Measurements from ENCODE around the gene CEL.
A peak's percentile ranks its signal among the peaks of the same experiment; 100 is the strongest.

CEL gene

DNA sequence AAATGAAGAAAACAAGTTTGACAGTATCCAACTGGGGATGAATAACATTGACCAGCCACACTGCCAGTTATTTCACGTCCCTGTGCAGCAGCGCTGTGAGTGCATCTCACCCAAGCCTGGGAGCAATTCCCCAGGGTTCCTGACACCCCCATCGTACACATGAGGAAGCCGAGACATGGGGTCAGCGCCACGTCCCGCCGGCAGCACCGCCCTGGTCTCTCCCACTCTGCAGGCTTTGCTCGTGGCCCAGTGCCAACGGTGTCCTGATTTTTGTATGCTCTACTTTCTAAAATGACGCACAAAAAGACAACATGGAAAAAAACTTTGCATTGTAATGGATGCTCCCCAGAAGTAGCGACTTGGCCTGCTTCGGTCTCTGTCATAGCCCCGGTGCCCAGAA, 16.6 kb upstream of the CEL start:
- peak in 2 of 10 donors; percentile 73 to 77 for DNase-seq
- intact Hi-C loops (cut with DNase I) = loop anchor here (5.0 kb wide), 1 partner anchor 57 kb away; no protein-coding TSS in a partner anchor

DNA sequence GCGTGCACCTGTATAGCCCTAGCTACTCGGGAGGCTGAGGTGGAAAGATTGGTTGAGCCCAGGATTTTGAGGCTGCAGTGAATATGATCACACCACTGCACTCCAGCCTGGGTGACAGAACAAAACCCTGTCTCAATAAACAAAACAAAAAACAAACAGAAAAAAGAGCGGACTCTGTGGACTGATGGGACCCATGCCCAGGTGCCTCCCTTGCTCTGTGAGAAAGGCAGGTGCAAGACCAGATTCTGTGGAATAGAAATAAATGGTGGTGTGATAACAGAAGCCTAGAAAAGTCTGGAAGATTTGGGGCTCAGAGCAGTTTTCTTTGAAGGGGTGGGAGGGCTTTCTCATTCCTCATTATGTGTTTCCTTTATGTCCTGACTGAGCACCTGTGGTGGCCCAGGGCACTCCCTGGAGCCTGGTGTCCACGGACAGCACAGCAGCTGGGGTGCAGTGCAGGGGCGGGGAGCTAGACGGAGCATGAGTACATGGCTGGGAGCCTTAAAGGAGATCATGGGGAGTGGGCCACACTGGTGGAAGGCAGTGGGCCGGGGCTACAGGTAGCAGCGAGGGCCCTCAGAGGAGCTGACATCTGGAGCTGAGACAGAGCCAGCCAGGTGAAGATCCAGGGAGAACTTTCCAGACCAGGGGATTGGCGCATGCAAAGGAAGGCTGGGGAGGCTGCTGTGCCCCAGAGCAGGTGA, 15.4 kb upstream of the CEL start:
- DNase-seq = peak in 3 of 10 donors; percentile 56 to 63 (median 57)
- intact Hi-C loops (cut with DNase I) = loop anchor here (5.0 kb wide), 1 partner anchor 56 kb away; no protein-coding TSS in a partner anchor

GRCh38 chr9:133046900-133047295, 14.9 kb upstream of the CEL start:
- peak in 3 of 10 donors; percentile 54 to 74 (median 59) for DNase-seq
- intact Hi-C loops (cut with DNase I) = loop anchor here (5.0 kb wide), 1 partner anchor 55 kb away; no protein-coding TSS in a partner anchor

DNA sequence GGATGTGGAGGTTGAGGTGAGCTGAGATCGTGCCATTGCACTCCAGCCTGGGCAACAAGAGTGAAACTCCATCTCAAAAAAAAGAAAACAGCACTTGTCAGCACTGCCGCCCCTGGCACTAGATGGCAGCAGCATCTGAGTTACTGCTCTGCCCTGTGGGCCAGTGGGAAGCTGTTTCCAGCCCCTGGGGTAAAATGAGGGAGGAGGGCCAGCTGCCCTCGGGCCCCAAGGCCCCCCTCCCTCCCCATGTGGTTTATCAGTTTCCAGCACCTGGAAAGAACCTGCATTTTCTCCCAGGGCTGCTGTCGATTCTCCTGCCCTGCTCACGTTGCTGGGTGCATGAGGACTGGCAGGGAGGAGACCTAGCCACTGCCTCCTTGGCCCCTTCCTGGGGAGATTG, 13.2 kb upstream of the CEL start:
- DNase-seq = peak in 8 of 10 donors; percentile 35 to 92 (median 64)
- intact Hi-C loops (cut with DNase I) = loop anchor here (2.0 to 5.0 kb wide), 2 partner anchors 54 to 98 kb away; no protein-coding TSS in a partner anchor

GRCh38 chr9:133049043-133049442, 12.7 kb upstream of the CEL start:
- peak in 1 of 10 donors; percentile 74 for DNase-seq
- intact Hi-C loops (cut with DNase I) = loop anchor here (2.0 to 5.0 kb wide), 2 partner anchors 53 to 98 kb away; no protein-coding TSS in a partner anchor

DNA sequence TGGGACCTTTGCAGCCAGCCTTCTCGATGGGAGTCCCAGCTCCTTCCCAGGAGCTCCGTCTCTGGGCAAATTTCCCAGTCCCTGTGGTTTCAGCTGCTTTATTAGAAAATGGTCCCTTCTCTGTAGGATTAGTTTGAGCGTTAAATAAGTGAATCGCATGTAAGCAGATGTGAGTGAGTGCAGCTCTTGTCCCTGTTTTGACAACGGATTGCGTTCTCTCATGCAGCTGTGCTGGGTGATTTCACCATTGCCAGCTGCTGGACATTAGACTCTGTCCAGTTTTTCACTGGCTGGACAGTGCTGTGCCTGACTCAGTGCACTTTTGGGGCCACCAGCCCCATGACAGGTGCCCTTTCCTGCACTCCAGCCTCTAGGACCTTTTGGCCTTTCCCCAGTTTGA, 11.6 kb upstream of the CEL start:
- DNase-seq = peak in 6 of 10 donors; percentile 38 to 94 (median 52)

GRCh38 chr9:133050781-133051180, 11.0 kb upstream of the CEL start:
- DNase-seq = peak in 2 of 10 donors; percentile 58 to 80
- intact Hi-C loops (cut with DNase I) = no loop called here

More for the DNA sequence above, 11.6 kb upstream of the CEL start:
- intact Hi-C loops (cut with DNase I) = no loop called here

DNA sequence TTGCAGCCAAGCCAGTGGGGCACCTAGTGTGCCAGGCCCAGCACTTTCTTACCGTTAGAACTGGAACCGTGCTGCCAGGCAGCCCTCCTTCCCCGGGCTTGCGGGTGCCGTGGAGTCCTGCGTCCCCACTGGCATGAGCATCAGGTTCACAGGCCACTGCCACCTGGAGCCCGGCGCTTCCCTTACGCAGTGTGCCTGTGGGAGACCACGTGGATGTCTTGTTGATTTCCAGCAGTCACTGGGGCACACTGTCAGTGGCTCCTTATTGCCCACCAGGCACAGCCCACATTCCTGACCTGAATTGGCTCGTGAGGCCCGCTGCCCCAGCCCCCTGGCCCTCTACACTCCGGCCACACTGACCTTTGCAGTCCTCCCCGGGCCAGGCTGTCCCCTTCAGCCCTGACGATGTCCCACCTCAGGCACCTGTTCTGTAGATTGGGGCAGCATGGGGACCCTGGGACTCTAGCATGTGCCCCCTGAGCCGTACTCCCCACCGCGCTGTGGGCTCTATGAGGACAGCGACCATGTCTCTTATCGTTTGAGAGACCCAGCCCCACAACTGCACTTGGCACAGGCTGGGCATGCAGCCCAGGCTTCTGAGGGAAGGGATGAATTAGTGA, 10.4 kb upstream of the CEL start:
- DNase-seq = peak in 2 of 10 donors; percentile 65 to 83
- intact Hi-C loops (cut with DNase I) = no loop called here

DNA sequence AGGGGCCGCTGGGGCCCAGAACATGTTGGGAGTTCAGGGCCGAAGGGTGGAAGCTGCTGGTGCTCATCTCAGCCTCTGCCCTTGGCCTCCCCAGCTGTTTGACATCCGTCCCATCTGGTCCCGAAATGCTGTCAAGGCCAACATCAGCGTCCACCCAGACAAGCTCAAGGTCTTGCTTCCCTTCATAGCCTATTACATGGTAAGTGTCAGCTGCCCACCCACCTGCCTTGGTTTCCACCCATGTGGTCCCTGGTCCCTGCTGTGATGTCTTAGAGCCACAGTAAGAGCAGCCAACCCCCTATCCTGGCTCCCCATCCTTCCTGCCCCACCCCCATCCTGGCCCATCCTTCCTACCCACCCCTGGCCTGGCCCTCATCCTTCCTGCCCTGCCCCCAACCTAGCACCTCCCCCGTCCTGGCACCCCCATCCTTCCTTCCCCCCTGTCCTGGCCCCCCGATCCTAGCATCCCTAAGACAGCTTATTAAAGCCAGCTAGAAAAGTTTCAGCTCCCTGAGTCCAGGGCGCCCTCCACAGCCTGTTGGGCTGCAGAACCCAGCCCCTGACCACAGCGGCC, 9.7 kb upstream of the CEL start:
- intact Hi-C loops (cut with DNase I) = no loop called here
- DNase-seq = peak in 3 of 10 donors; percentile 37 to 74 (median 71)

- DNase-seq = peak in 2 of 10 donors; percentile 78
- intact Hi-C loops (cut with DNase I) = no loop called here
Measured at GRCh38 chr9:133054194-133054890, 7.4 kb upstream of the CEL start.

- intact Hi-C loops (cut with DNase I) = loop anchor here (5.0 kb wide), 1 partner anchor 42 kb away; no protein-coding TSS in a partner anchor
- peak in 4 of 10 donors; percentile 43 to 89 (median 72) for DNase-seq
Measured at GRCh38 chr9:133054966-133055365, 6.8 kb upstream of the CEL start.

- DNase-seq = peak in 2 of 10 donors; percentile 53 to 66
- intact Hi-C loops (cut with DNase I) = loop anchor here (5.0 kb wide), 1 partner anchor 41 kb away; no protein-coding TSS in a partner anchor
Measured at GRCh38 chr9:133055788-133056420, 5.9 kb upstream of the CEL start.

DNA sequence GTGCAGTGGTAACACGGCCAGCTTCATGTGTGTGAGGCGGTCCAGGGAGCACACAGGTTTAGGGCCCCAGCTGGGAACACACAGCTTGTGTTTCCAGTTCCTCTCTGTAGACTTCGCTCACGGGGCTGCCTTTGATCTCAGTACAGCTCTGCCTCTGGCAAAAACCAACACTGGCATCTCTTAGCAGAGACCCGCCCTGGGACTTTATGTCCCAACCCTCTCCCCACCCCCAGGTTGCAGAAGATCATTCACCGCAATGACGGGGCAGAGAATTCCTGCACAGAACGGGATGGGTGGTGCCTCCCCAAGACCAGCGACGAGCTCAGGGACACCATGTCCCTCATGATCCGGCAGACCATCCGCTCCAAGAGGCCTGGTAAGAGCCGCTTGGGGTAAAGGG, 5.2 kb upstream of the CEL start:
- DNase-seq = peak in 1 of 10 donors; percentile 63

DNA sequence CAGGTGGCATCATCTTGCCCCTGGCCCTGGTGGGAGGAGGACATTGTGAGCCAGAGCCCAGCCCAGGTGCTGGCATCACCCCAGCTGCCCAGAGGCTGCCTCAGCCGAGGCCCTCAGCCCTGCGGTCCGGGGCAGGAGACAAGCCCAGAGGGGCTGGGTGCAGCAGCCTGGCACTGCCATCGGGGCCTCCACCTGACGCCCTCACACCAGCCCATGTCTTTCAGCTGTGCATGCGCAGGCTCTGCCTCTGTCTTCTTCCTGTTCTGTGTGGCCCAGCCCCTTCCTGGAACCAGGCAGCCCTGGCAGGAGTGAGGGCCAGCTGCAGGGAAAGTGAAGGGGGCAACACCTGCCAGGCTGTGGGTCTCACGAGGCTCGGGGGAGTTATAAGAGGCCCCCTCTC, 4.8 kb upstream of the CEL start:
- DNase-seq = peak in 2 of 10 donors; percentile 74 to 75
- intact Hi-C loops (cut with DNase I) = loop anchor here (5.0 kb wide), 1 partner anchor 40 kb away; no protein-coding TSS in a partner anchor

More for the DNA sequence above, 5.2 kb upstream of the CEL start:
- intact Hi-C loops (cut with DNase I) = loop anchor here (5.0 kb wide), 1 partner anchor 41 kb away; no protein-coding TSS in a partner anchor

DNA sequence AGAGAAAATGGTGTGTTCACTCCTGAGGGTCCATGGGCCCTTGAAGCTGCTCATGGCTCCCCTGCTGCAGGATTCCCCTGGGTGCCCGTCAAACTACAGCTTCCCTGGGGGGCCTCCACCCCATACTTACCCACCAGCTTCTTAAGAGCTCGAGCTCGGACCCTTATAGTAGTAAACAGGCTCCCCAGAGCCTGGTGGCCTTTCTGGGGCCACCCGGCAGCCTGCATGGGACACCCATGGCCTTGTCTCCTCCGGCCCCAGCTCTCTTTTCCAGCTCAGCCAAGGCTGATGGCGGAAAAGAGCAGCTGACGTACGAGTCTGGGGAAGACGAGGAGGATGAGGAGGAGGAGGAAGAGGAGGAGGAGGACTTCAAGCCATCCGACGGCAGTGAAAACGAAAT, 4.2 kb upstream of the CEL start:
- intact Hi-C loops (cut with DNase I) = loop anchor here (5.0 kb wide), 1 partner anchor 40 kb away; no protein-coding TSS in a partner anchor
- DNase-seq = peak in 2 of 10 donors; percentile 32 to 43

DNA sequence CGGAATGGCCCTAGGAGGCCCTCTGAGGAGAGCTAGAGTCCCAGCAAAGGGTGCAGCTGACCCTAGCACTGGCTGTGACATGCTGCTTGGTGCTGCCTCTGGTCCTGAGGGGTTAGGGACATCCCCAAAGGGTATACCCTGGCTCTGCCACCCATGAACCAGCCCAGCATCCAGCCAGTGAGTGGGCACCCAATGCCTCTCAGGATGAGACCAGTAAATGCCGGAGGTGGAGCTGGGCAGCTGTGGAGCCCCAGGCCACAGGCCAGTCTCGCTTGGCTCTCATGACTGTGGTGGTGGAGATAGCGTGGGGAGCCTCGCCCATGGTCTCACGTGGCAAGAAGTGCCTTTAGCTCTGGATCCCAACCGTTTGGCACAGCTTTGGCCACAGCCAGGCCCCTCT, 3.7 kb upstream of the CEL start:
- intact Hi-C loops (cut with DNase I) = loop anchor here (5.0 kb wide), 1 partner anchor 39 kb away; no protein-coding TSS in a partner anchor
- peak in 2 of 10 donors; percentile 64 to 68 for DNase-seq

DNA sequence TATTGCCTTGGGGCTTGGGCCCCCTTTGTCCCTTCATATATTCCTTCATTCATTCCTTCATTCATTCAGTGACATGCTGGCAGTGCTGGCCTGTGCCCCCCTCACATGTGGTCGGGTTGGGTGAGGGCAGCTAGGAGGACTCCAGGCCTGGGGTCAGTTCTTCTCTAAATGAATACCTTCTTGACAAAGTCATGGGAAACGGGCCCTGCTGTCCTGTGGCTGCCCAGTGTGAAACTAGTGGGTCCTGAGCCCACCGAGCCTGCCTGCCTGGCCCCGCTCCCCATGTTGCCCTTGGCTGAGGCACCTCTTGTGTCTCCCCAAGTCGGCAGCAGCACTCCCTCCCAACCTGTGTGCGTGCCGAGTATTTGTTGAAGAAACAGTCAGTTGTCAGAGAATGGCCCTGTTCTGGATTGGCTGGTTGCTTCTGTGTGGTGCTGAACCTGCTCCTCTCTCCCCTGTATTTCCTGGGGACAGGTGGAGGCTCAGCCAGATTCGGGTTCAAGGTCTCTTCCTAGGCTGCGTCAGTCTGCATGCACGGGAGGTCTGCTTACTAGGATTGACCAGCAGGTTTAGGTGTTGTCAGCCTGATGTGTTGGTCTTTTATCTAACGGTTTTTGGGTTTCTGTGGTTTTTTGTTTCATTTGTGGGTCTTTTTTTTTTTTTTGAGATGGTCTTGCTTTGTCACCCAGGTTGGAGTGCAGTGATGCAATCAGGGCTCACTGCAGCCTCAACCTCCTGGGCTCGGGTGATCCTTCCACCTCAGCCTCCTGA, 3.0 kb upstream of the CEL start:
- peak in 2 of 10 donors; percentile 64 to 71 for DNase-seq
- intact Hi-C loops (cut with DNase I) = loop anchor here (5.0 kb wide), 1 partner anchor 39 kb away; no protein-coding TSS in a partner anchor

GRCh38 chr9:133059623-133060022, 2.2 kb upstream of the CEL start:
- intact Hi-C loops (cut with DNase I) = loop anchor here (5.0 kb wide), 1 partner anchor 38 kb away; no protein-coding TSS in a partner anchor
- peak in 2 of 10 donors; percentile 22 to 48 for DNase-seq

All from posterior cingulate gyrus (tissue), 11 donors.